Measurements from ENCODE around the gene OSBP2.
"Not testable (repeated sequence)": the region's sequence is repeated elsewhere in the genome, so short reads cannot be mapped to it uniquely, and the experiment has no call there.

The OSBP2 gene

GRCh38 chr22:30721741-30722140 lies 27.1 kb downstream of the OSBP2 start:
- no peak for FAIRE-seq

- no peak for FAIRE-seq
Measured at GRCh38 chr22:30728826-30729225, 34.2 kb downstream of the OSBP2 start.

GRCh38 chr22:30731658-30732057 lies 37.0 kb downstream of the OSBP2 start:
- no peak for FAIRE-seq

- FAIRE-seq: no peak
Measured at GRCh38 chr22:30732426-30732825, 37.8 kb downstream of the OSBP2 start.

- no peak for FAIRE-seq
Measured at GRCh38 chr22:30733181-30733631, 38.5 kb downstream of the OSBP2 start.

GRCh38 chr22:30740007-30740406 lies 45.3 kb downstream of the OSBP2 start:
- FAIRE-seq: not testable (repeated sequence)

GRCh38 chr22:30740511-30740910 lies 45.8 kb downstream of the OSBP2 start:
- not testable (repeated sequence) for FAIRE-seq

- no peak for FAIRE-seq
Measured at GRCh38 chr22:30742291-30743256, 47.9 kb downstream of the OSBP2 start.

- no peak for FAIRE-seq
Measured at GRCh38 chr22:30743257-30744020, 48.8 kb downstream of the OSBP2 start.

- FAIRE-seq: no peak
Measured at GRCh38 chr22:30744224-30744623, 49.5 kb downstream of the OSBP2 start.

- FAIRE-seq: no peak
Measured at GRCh38 chr22:30747493-30747892, 52.8 kb downstream of the OSBP2 start.

GRCh38 chr22:30749272-30749671 lies 54.6 kb downstream of the OSBP2 start:
- no peak for FAIRE-seq

GRCh38 chr22:30749849-30750248 lies 55.2 kb downstream of the OSBP2 start:
- FAIRE-seq: no peak

GRCh38 chr22:30751529-30751928 lies 56.9 kb downstream of the OSBP2 start:
- no peak for FAIRE-seq

- no peak for FAIRE-seq
Measured at GRCh38 chr22:30752771-30753170, 58.1 kb downstream of the OSBP2 start.

GRCh38 chr22:30753701-30754100 lies 59.0 kb downstream of the OSBP2 start:
- FAIRE-seq: no peak

GRCh38 chr22:30754521-30754920 lies 59.8 kb downstream of the OSBP2 start:
- no peak for FAIRE-seq

GRCh38 chr22:30754971-30755758 lies 60.5 kb downstream of the OSBP2 start:
- no peak for FAIRE-seq

GRCh38 chr22:30755759-30756124 lies 61.1 kb downstream of the OSBP2 start:
- FAIRE-seq: no peak

GRCh38 chr22:30763815-30764673 lies 69.4 kb downstream of the OSBP2 start:
- FAIRE-seq: no peak

GRCh38 chr22:30767661-30768060 lies 73.0 kb downstream of the OSBP2 start:
- no peak for FAIRE-seq

GRCh38 chr22:30770716-30771115 lies 76.0 kb downstream of the OSBP2 start:
- no peak for FAIRE-seq

All from colon (tissue), 2 donors.